Hepatocyte (in vitro differentiated cells): Measurements from ENCODE around the gene HID1. TPM values are rescaled to one million over a fixed set of nuclear protein-coding genes. Genes with fewer than 3 reads are reported as not detected.

Experiments
- DNase-seq: peaks from one replicate; pipeline ENCODE4 v3.0.0-alpha.2; 2016; ENCODE audit warnings: low spot score
- H2AFZ ChIP-seq: fragments of 200-600 bp; sonication (generic); 2 replicates; pipeline ENCODE4 v1.6.0; 2016; ENCODE audit warnings: antibody characterized with exemption, mild to moderate bottlenecking
- H3K27ac ChIP-seq: fragments of 200-600 bp; sonication (generic); 2 replicates; pipeline ENCODE4 v1.5.1; 2016; ENCODE audit warnings: mild to moderate bottlenecking
- H3K27me3 ChIP-seq: fragments of 200-600 bp; sonication (generic); 2 replicates; pipeline ENCODE4 v1.6.1; 2016
- H3K36me3 ChIP-seq: fragments of 200-600 bp; sonication (generic); replicated peaks from 2 replicates; pipeline ENCODE4 v1.5.1; 2016; ENCODE audit warnings: low read depth; ENCODE audit not compliant: insufficient read depth
- H3K4me1 ChIP-seq: fragments of 200-600 bp; sonication (generic); 2 replicates; pipeline ENCODE4 v1.5.1; 2016; ENCODE audit warnings: mild to moderate bottlenecking, moderate library complexity; ENCODE audit not compliant: insufficient read depth
- H3K4me2 ChIP-seq: fragments of 200-600 bp; sonication (generic); 2 replicates; pipeline ENCODE4 v1.6.0; 2016
- H3K4me3 ChIP-seq: fragments of 200-600 bp; sonication (generic); 2 replicates; pipeline ENCODE4 v1.5.1; 2016; ENCODE audit warnings: mild to moderate bottlenecking
- H3K79me2 ChIP-seq: fragments of 200-600 bp; sonication (generic); 2 replicates; pipeline ENCODE4 v1.6.0; 2017; ENCODE audit warnings: mild to moderate bottlenecking
- H3K9me2 ChIP-seq: fragments of 200-600 bp; sonication (generic); replicated peaks from 2 replicates; pipeline ENCODE4 v1.6.0; 2017; ENCODE audit warnings: mild to moderate bottlenecking; ENCODE audit not compliant: insufficient read depth
- H3K9me3 ChIP-seq: fragments of 200-600 bp; sonication (generic); 2 replicates; pipeline ENCODE4 v1.5.1; 2016; ENCODE audit warnings: low read depth, mild to moderate bottlenecking
- H4K20me1 ChIP-seq: fragments of 200-600 bp; sonication (generic); 2 replicates; pipeline ENCODE4 v1.6.0; 2016; ENCODE audit warnings: mild to moderate bottlenecking; ENCODE audit not compliant: insufficient read depth, poor library complexity, severe bottlenecking
- CTCF ChIP-seq: fragments of 200-600 bp; sonication (generic); IDR thresholded peaks from 2 replicates; pipeline ENCODE4 v1.5.1; 2016; ENCODE audit warnings: antibody characterized with exemption, mild to moderate bottlenecking; ENCODE audit not compliant: poor library complexity
- EZH2 ChIP-seq: fragments of 200-600 bp; sonication (generic); IDR thresholded peaks from 2 replicates; pipeline ENCODE4 v1.6.1; 2016; ENCODE audit warnings: antibody characterized with exemption, mild to moderate bottlenecking, borderline replicate concordance
- EZH2phosphoT487 ChIP-seq: fragments of 200-600 bp; sonication (generic); IDR thresholded peaks from one replicate; pipeline ENCODE4 v1.6.1; 2018; ENCODE audit warnings: antibody characterized with exemption, mild to moderate bottlenecking, low read depth, moderate library complexity; ENCODE audit not compliant: unreplicated experiment, severe bottlenecking
- WGBS: methylation state at CpG from one replicate; pipeline ENCODE4 v1.1.6; 2016; ENCODE audit warnings: low lambda C conversion rate; ENCODE audit errors: missing lambda C conversion rate; 5-methylcytosine and 5-hydroxymethylcytosine counted together
- polyA plus RNA-seq: library from polyadenylated mRNA; unstranded; fragments of >200 nt; fragmentation: Nextera tagmentation; extraction: Ambion mirVana; gene quantifications from 2 replicates; pipeline ENCODE4 v1.2.1, GENCODE V29; 2016
- total RNA-seq: library from RNA; depleted of rRNA; stranded (reverse); fragments of >200 nt; gene quantifications from 2 replicates; pipeline ENCODE4 v1.2.3, GENCODE V29; 2014

Gene HID1
- total and polyA plus RNA-seq, 2 experiments from 2014 or later = 15.3 to 43.4 TPM

DNA sequence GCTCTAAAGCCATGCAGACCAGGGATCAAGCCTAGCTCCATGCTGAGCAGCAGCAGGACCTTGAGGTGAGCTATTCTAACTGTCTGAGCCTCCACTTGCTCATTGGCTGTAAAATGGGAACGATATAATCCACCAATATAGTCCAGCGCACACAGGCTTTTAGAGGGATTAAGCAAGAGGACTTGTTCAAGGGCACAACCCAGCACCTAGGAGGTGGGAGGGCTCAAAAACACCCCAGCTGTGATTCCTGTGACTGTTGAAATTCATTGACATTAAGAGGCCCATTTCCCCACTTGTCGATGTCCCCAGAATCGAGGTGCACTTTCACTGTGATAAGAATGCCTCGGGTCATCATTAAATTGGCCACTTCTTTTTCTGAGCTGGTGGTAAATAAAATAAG is 53.7 kb downstream of the HID1 start:
- TF ChIP-seq EZH2phosphoT487 (no peak), EZH2 (no peak), CTCF (no peak)
- H3K36me3 ChIP-seq = no peaks in the 10 kb centered on the region
- H4K20me1 ChIP-seq = no peaks in the 10 kb centered on the region
- DNase-seq = no peak
- no peak overlapping the region for H3K27ac ChIP-seq
- H3K79me2 ChIP-seq = no peaks in the 10 kb centered on the region
- no peak overlapping the region for H3K4me3 ChIP-seq
- peaks cover 15% of the 10 kb centered on the region for H3K27me3 ChIP-seq
- H2AFZ ChIP-seq = no peak overlapping the region
- peaks cover 19% of the 10 kb centered on the region for H3K4me1 ChIP-seq
- 86% methylated on average over 5 of the region's 5 CpGs for WGBS
- H3K9me3 ChIP-seq = no peaks in the 10 kb centered on the region
- no peaks in the 10 kb centered on the region for H3K9me2 ChIP-seq
- H3K4me2 ChIP-seq = no peak overlapping the region

DNA sequence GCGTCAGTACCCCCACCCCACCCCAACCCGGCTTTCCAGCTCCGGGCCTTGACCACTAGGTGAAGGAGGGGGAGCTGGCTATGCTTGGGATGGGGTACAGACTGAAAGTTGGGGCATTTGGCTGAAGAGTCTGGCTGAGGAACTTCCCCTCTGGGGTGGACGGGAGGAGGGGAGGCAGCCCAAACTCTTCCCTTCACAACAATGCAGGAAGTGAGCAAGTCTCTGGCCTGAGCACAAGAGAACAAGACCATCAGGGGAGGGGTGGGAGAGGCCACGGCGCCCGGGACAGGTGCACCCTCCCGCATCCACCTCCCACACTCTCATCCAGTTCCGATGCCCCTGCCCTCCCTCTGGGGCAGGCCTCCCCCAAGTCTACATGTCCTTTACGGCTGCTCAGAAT is 55.1 kb downstream of the HID1 start:
- Histone ChIP-seq H3K9me3 (no peaks in the 10 kb centered on the region), H3K79me2 (no peaks in the 10 kb centered on the region), H2AFZ (no peak overlapping the region), H3K27ac (no peak overlapping the region), H4K20me1 (no peaks in the 10 kb centered on the region), H3K27me3 (peaks cover 3% of the 10 kb centered on the region), H3K9me2 (no peaks in the 10 kb centered on the region), H3K4me2 (no peak overlapping the region), H3K36me3 (no peaks in the 10 kb centered on the region), H3K4me1 (peaks cover 8% of the 10 kb centered on the region), H3K4me3 (no peak overlapping the region)
- 86% methylated on average over 8 of the region's 10 CpGs for whole genome bisulfite sequencing
- no peak for DNase-seq
- TF ChIP-seq EZH2phosphoT487 = no peak
- TF ChIP-seq CTCF = no peak
- TF ChIP-seq EZH2 = no peak

DNA sequence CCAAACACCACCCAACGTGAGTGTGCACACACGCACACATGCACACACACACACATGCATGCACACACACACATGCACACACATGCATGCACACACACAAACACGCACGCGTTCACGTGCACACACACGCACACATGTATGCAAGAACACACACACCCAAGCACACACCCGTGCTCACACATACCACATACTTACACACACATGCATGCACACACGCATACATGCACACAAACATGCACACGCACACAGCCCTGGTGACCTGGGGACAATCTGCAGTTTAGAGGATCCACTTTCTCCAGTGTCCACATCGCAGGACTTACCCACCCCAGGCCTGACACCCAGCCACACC is 55.7 kb downstream of the HID1 start:
- Histone ChIP-seq H3K27ac (no peak overlapping the region), H3K9me2 (no peaks in the 10 kb centered on the region)

More for the DNA sequence above, 55.7 kb downstream of the HID1 start:
- Histone ChIP-seq H3K27me3 (no peaks in the 10 kb centered on the region), H2AFZ (no peak overlapping the region), H3K4me1 (peaks cover 11% of the 10 kb centered on the region), H3K4me2 (no peak overlapping the region), H3K9me3 (no peaks in the 10 kb centered on the region), H4K20me1 (no peaks in the 10 kb centered on the region), H3K79me2 (no peaks in the 10 kb centered on the region), H3K36me3 (no peaks in the 10 kb centered on the region), H3K4me3 (no peak overlapping the region)
- no peak for TF ChIP-seq EZH2phosphoT487
- TF ChIP-seq CTCF = no peak
- TF ChIP-seq EZH2 = no peak
- no peak for DNase-seq
- WGBS = 96% methylated on average over 11 of the region's 11 CpGs
